Measurements from ENCODE around the gene PRELID3B. TPM values are rescaled to one million over a fixed set of nuclear protein-coding genes. Genes with fewer than 3 reads are reported as not detected.

The PRELID3B gene
- total RNA-seq, 3 donors from 2014 or later, result 43.7 to 55.4 (median 52.4) TPM

- no peak overlapping the region for H3K4me3 ChIP-seq
- TF ChIP-seq POLR2A (IDR thresholded peaks at IDR 0.05), result no peak
- no peak for TF ChIP-seq POLR2AphosphoS5 (IDR thresholded peaks at IDR 0.05)
- no peak for TF ChIP-seq CTCF (IDR thresholded peaks at IDR 0.05)
- DNase-seq (ENCODE audit: low spot score in 2 of 2), result no peak
- H3K27me3 ChIP-seq, result no peaks in the 10 kb centered on the region
- intact Hi-C loops (cut with DNase I; ENCODE audit: low total_unique reads), result no loop called here
- no peaks in the 10 kb centered on the region for H3K4me1 ChIP-seq
- H3K27ac ChIP-seq, result no peak overlapping the region
- no peaks in the 10 kb centered on the region for H3K9me3 ChIP-seq
- H3K36me3 ChIP-seq, result peaks cover 25% of the 10 kb centered on the region
These were observed 51.7 kb downstream of the PRELID3B start for GRCh38 chr20:58990651-58991445.

GRCh38 chr20:58989196-58989595 lies 53.4 kb downstream of the PRELID3B start:
- intact Hi-C loops (cut with DNase I; ENCODE audit: low total_unique reads), result loop anchor here (10.0 kb wide), 1 partner anchor 94 kb away; no protein-coding TSS in a partner anchor
- Histone ChIP-seq H3K27me3 (no peaks in the 10 kb centered on the region), H3K9me3 (no peaks in the 10 kb centered on the region), H3K27ac (no peak overlapping the region), H3K4me3 (no peak overlapping the region), H3K4me1 (peaks cover 0 to 2% of the 10 kb centered on the region in 2 donors), H3K36me3 (peaks cover 18% of the 10 kb centered on the region)
- no peak for DNase-seq (ENCODE audit: low spot score in 2 of 2)
- TF ChIP-seq POLR2AphosphoS5 (IDR thresholded peaks at IDR 0.05), result no peak
- TF ChIP-seq POLR2A (IDR thresholded peaks at IDR 0.05), result no peak
- TF ChIP-seq CTCF (IDR thresholded peaks at IDR 0.05), result no peak

GRCh38 chr20:58988565-58988882 lies 54.1 kb downstream of the PRELID3B start:
- H3K4me3 ChIP-seq, result no peak overlapping the region
- no peak for DNase-seq (ENCODE audit: low spot score in 2 of 2)
- H3K36me3 ChIP-seq, result peaks cover 13% of the 10 kb centered on the region
- intact Hi-C loops (cut with DNase I; ENCODE audit: low total_unique reads), result loop anchor here (10.0 kb wide), 1 partner anchor 94 kb away; no protein-coding TSS in a partner anchor
- TF ChIP-seq POLR2A (IDR thresholded peaks at IDR 0.05), result no peak
- no peak for TF ChIP-seq CTCF (IDR thresholded peaks at IDR 0.05)
- TF ChIP-seq POLR2AphosphoS5 (IDR thresholded peaks at IDR 0.05), result no peak
- no peaks in the 10 kb centered on the region for H3K9me3 ChIP-seq
- H3K4me1 ChIP-seq, result peaks cover 0 to 2% of the 10 kb centered on the region in 2 donors
- peak overlapping the region; percentile 64 to 70 for H3K27ac ChIP-seq
- H3K27me3 ChIP-seq, result no peaks in the 10 kb centered on the region

DNA sequence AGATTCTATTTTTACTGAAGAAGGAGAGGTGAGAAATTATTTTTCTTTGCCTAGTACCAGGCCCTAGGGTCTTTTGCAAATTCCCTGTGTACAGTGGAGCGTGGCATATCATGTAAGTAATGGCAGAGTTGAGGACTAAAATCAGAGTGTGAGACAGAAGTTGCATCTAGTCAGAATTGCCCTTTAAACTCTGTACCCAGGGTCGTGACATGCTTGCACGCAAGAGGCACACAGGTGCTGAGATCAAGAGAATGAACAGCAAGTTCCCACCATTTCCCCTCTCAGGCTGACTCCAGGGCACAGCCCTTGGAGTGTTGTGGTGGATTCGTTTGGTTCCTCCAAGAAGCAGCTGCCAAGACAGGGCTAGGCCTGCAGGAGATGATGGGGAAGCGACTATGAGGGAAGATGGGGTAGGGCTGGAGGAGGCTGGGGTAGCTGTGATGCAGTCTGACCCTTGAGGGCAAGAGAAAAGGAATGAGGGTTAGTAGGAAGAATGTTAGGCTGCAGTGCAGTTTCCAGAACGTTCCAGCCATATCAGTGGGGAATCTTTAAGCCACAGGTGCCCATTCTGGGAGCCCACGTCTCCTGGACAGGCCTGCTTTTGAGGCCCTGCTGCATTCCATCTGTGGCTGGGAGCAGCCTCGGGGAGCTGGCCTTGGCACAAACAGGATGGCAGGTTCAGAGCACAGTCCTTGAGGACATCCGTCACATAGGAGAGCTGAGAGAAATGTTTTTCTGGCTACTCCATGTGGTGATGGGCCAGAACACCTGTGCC lies 54.6 kb downstream of the PRELID3B start:
- H3K4me3 ChIP-seq, result no peak overlapping the region
- intact Hi-C loops (cut with DNase I; ENCODE audit: low total_unique reads), result loop anchor here (10.0 kb wide), 1 partner anchor 93 kb away; no protein-coding TSS in a partner anchor
- DNase-seq (ENCODE audit: low spot score in 2 of 2), result peak in 1 of 2 donors; percentile 82
- no peaks in the 10 kb centered on the region for H3K9me3 ChIP-seq
- peaks cover 9% of the 10 kb centered on the region for H3K36me3 ChIP-seq
- H3K27me3 ChIP-seq, result no peaks in the 10 kb centered on the region
- TF ChIP-seq CTCF (IDR thresholded peaks at IDR 0.05) (no peak), POLR2A (IDR thresholded peaks at IDR 0.05) (no peak), POLR2AphosphoS5 (IDR thresholded peaks at IDR 0.05) (no peak)
- peaks cover 0 to 2% of the 10 kb centered on the region in 2 donors for H3K4me1 ChIP-seq
- H3K27ac ChIP-seq, result peak overlapping the region; percentile 64 to 70
